Adrenal gland (tissue), 5 donors: ENCODE results near the gene BTBD9.

Experiments
- CTCF ChIP-seq, 6 experiments: fragments of 450-650 bp in 4 of 6; fragments of 200-600 bp in 2 of 6; sonication (generic) in 1 of 6; IDR thresholded peaks; 1 replicate in 5 of 6; 2 replicates in 1 of 6; pipeline versions ENCODE4 v1.5.1 to v1.8.0; 2016 to 2021; ENCODE audit warnings: antibody characterized with exemption in 6 of 6, mild to moderate bottlenecking in 2 of 6, moderate library complexity in 1 of 6
- POLR2A ChIP-seq, 2 donors: fragments of 450-650 bp; IDR thresholded peaks; one replicate each; pipeline ENCODE4 v1.6.1; 2017; ENCODE audit warnings: antibody characterized with exemption in 2 of 2, mild to moderate bottlenecking in 2 of 2, moderate library complexity in 1 of 2
- donor health status: DM: no; HTN: no; CAD: no.

- TF ChIP-seq POLR2A (IDR thresholded peaks at IDR 0.05): no peak
- no peak for TF ChIP-seq CTCF (IDR thresholded peaks at IDR 0.05)
Observed at GRCh38 chr6:38549180-38549579, 90.5 kb downstream of the BTBD9 start.
